A549 (cell line): Measurements from ENCODE around the gene INSM2.

Experiments
- CHD2 ChIP-seq: fragments of 150-350 bp; IDR thresholded peaks from 2 replicates; pipeline ENCODE4 v1.6.1; 2014; ENCODE audit warnings: low read length; ENCODE audit not compliant: partially characterized antibody
- EP300 ChIP-seq, 2 experiments: fragments of >200 bp; sonication (Bioruptor Twin); formaldehyde crosslinking; IDR thresholded peaks; 2 replicates in 1 of 2; 3 replicates in 1 of 2; pipeline ENCODE4 v1.6.1; 2016 to 2017
- FOSL2 ChIP-seq, 2 experiments: fragments of 450-650 bp in 1 of 2; fragments of >200 bp in 1 of 2; sonication (Bioruptor Twin) in 1 of 2; formaldehyde crosslinking; IDR thresholded peaks; 2 replicates each; pipeline versions ENCODE4 v1.5.0 to v1.6.1; 2016 to 2020; ENCODE audit warnings: mild to moderate bottlenecking in 1 of 2, moderate library complexity in 1 of 2
- POLR2A ChIP-seq: IDR thresholded peaks from 2 replicates; pipeline ENCODE4 v1.6.1; 2012; ENCODE audit warnings: mild to moderate bottlenecking, low read length
- RAD21 ChIP-seq, 2 experiments: fragments of >200 bp in 1 of 2; sonication (Bioruptor Twin) in 1 of 2; formaldehyde crosslinking in 1 of 2; IDR thresholded peaks in 1 of 2; conservative IDR thresholded peaks in 1 of 2; 2 replicates in 1 of 2; 3 replicates in 1 of 2; pipeline ENCODE4 v1.6.1; 2012 to 2018; ENCODE audit warnings: inconsistent platforms in 1 of 2
- RCOR1 ChIP-seq: fragments of 150-350 bp; IDR thresholded peaks from 2 replicates; pipeline ENCODE4 v1.6.1; 2014; ENCODE audit warnings: antibody characterized with exemption, low read length, low read depth
- ZSCAN20 ChIP-seq: fragments of 250-450 bp; sonication (Bioruptor Pico); IDR thresholded peaks from 2 replicates; pipeline ENCODE4 v1.8.0; 2022; ENCODE audit warnings: mild to moderate bottlenecking, moderate library complexity
- TF ChIP-seq, protein P1 (sequence below): fragments of >200 bp; sonication (Bioruptor Twin); formaldehyde crosslinking; IDR thresholded peaks from 3 replicates; pipeline ENCODE4 v1.5.1; 2016
- TF ChIP-seq, protein P2 (sequence below): IDR thresholded peaks from 2 replicates; pipeline ENCODE4 v1.6.1; 2012
- TF ChIP-seq, protein P3 (sequence below): IDR thresholded peaks from 2 replicates; pipeline ENCODE4 v1.6.1; 2012

DNA sequence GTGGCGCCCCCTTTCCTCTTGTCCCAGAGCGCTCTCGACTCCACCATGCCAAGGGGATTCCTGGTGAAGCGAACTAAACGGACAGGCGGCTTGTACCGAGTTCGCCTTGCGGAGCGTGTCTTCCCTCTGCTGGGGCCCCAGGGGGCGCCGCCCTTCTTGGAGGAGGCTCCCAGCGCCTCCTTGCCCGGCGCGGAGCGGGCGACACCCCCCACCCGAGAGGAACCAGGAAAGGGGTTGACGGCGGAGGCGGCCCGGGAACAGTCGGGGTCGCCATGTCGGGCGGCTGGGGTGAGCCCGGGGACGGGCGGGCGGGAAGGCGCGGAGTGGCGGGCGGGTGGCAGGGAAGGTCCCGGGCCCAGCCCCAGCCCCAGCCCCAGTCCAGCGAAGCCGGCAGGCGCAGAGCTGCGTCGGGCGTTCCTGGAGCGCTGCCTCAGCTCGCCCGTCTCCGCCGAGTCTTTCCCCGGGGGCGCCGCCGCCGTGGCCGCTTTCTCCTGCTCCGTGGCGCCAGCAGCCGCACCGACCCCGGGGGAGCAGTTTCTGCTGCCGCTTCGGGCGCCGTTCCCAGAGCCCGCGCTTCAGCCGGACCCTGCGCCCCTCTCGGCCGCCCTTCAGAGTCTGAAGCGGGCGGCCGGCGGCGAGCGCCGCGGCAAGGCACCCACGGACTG lies 376 bp downstream of the INSM2 start:
- TF ChIP-seq POLR2A (no peak), RAD21 (conservative IDR thresholded peaks at IDR 0.05 in 1 of 2, IDR thresholded peaks at IDR 0.05 in 1 of 2) (no peak), CHD2 (no peak), EP300 (IDR thresholded peaks at IDR 0.05) (no peak), RCOR1 (no peak), FOSL2 (IDR thresholded peaks at IDR 0.05) (no peak), FOSL2 (CRISPR knock-in tag; IDR thresholded peaks at IDR 0.05) (no peak), ZSCAN20 (CRISPR knock-in tag) (no peak)
- TF ChIP-seq, protein P1, sequence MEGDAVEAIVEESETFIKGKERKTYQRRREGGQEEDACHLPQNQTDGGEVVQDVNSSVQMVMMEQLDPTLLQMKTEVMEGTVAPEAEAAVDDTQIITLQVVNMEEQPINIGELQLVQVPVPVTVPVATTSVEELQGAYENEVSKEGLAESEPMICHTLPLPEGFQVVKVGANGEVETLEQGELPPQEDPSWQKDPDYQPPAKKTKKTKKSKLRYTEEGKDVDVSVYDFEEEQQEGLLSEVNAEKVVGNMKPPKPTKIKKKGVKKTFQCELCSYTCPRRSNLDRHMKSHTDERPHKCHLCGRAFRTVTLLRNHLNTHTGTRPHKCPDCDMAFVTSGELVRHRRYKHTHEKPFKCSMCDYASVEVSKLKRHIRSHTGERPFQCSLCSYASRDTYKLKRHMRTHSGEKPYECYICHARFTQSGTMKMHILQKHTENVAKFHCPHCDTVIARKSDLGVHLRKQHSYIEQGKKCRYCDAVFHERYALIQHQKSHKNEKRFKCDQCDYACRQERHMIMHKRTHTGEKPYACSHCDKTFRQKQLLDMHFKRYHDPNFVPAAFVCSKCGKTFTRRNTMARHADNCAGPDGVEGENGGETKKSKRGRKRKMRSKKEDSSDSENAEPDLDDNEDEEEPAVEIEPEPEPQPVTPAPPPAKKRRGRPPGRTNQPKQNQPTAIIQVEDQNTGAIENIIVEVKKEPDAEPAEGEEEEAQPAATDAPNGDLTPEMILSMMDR = peak; percentile 15; the same call in 1 of the 3 replicates
- TF ChIP-seq, protein P2, sequence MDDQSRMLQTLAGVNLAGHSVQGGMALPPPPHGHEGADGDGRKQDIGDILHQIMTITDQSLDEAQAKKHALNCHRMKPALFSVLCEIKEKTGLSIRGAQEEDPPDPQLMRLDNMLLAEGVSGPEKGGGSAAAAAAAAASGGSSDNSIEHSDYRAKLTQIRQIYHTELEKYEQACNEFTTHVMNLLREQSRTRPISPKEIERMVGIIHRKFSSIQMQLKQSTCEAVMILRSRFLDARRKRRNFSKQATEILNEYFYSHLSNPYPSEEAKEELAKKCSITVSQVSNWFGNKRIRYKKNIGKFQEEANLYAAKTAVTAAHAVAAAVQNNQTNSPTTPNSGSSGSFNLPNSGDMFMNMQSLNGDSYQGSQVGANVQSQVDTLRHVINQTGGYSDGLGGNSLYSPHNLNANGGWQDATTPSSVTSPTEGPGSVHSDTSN = no peak
- TF ChIP-seq, protein P3, sequence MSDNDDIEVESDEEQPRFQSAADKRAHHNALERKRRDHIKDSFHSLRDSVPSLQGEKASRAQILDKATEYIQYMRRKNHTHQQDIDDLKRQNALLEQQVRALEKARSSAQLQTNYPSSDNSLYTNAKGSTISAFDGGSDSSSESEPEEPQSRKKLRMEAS = no peak
